ENCODE data around the gene MT1M. TPM values are rescaled to one million over a fixed set of nuclear protein-coding genes. Genes with fewer than 3 reads are reported as not detected.
A peak's percentile ranks its signal among the peaks of the same experiment; 100 is the strongest.

The MT1M gene
- total RNA-seq, 1 experiment from 2014 or later = 0.39 TPM

- Histone ChIP-seq H2AFZ (ENCODE audit: low read depth, low read length, poor library complexity, severe bottlenecking) (peak overlapping the region; percentile 57), H4K20me1 (ENCODE audit: insufficient read depth) (no peaks in the 10 kb centered on the region), H3K9me3 (ENCODE audit: control insufficient read depth in 1 of 2, insufficient read depth in 1 of 2, low read depth in 1 of 2, low read length in 2 of 2) (no peaks in the 10 kb centered on the region), H3K79me2 (ENCODE audit: insufficient read depth, low read length) (no peaks in the 10 kb centered on the region), H3K9ac (ENCODE audit: low read length) (no peak overlapping the region), H3K27me3 (ENCODE audit: insufficient read depth, low read length) (no peaks in the 10 kb centered on the region), H3K4me1 (ENCODE audit: control insufficient read depth in 1 of 2, insufficient read depth in 2 of 2, low read length in 2 of 2) (peaks cover 13 to 32% of the 10 kb centered on the region in 2 experiments; a peak in 3 of 4 replicates), H3K36me3 (ENCODE audit: control insufficient read depth in 1 of 2, insufficient read depth in 2 of 2, low read length in 2 of 2) (no peaks in the 10 kb centered on the region), H3K27ac (ENCODE audit: low read depth, low read length) (no peak overlapping the region), H3K4me3 (replicated peaks in 1 of 2; ENCODE audit: low read depth in 1 of 2, low read length in 2 of 2) (no peak overlapping the region), H3K4me2 (ENCODE audit: low read length) (peak overlapping the region; percentile 51), H3K9me2 (ENCODE audit: insufficient read depth) (no peaks in the 10 kb centered on the region)
- RAD21 ChIA-PET (ENCODE audit: low non-redundant PET in 1 of 2, low total read pairs in 2 of 2, uncharacterized antibody in 2 of 2, unreplicated experiment in 2 of 2) = interaction anchor here in 1 of 2 experiments (0.7 to 0.8 kb wide), 2 partner anchors 53 to 54 kb away, joined by 3 read pairs; partner anchors contain the start of gene MT1E
- POLR2A ChIA-PET = interaction anchor here (0.8 to 1.8 kb wide), 5 partner anchors 25 to 73 kb away, joined by 3 to 6 read pairs (median 4); partner anchors contain the start of genes MT1E and MT2A
- peak; percentile 33; the same call in 1 of the 2 replicates for ATAC-seq
- intact Hi-C loops (cut with micrococcal nuclease) = loop anchor here (5.0 kb wide), 2 partner anchors 53 to 1178 kb away; partner anchors contain the start of gene MT1E
- DNase-seq (ENCODE audit: low read depth, low spot score) = peak; percentile 65
- CTCF ChIA-PET = interaction anchor here (1.4 kb wide), 1 partner anchor 76 kb away, joined by 3 read pairs; no protein-coding TSS in a partner anchor
- no TSS peak for BruUV-seq (replicated peaks)
- no peak for TF ChIP-seq SRF (IDR thresholded peaks at IDR 0.05; ENCODE audit: low read depth)
- peak; percentile 83 for TF ChIP-seq CEBPB (IDR thresholded peaks at IDR 0.05; ENCODE audit: low read depth)
- TF ChIP-seq EGR1 (IDR thresholded peaks at IDR 0.05; ENCODE audit: low read depth) = no peak
- 0 out of 2 replicates have a peak, but pooled peaks have one; percentile 52 for TF ChIP-seq CBX3 (IDR thresholded peaks at IDR 0.05; ENCODE audit: low read depth)
- no peak for TF ChIP-seq EZH2phosphoT487 (IDR thresholded peaks at IDR 0.05; ENCODE audit: borderline replicate concordance)
- TF ChIP-seq POLR2AphosphoS5 (IDR thresholded peaks at IDR 0.05; ENCODE audit: low read depth, low read length) = peak; percentile 60
- TF ChIP-seq SP1 (IDR thresholded peaks at IDR 0.05; ENCODE audit: low read depth) = peak; percentile 76
- TF ChIP-seq JUND (IDR thresholded peaks at IDR 0.05) = peak; percentile 78
- no peak for TF ChIP-seq ZNF274 (IDR thresholded peaks at IDR 0.05; ENCODE audit: low read depth, low read length)
- no peak for TF ChIP-seq ATF3 (IDR thresholded peaks at IDR 0.05)
- TF ChIP-seq REST (IDR thresholded peaks at IDR 0.05; ENCODE audit: low read depth) = no peak
- 0 out of 2 replicates have a peak, but pooled peaks have one; percentile 34 for TF ChIP-seq SIN3A (IDR thresholded peaks at IDR 0.05; ENCODE audit: low read depth)
- TF ChIP-seq MAX (IDR thresholded peaks at IDR 0.05) = peak; percentile 80
- TF ChIP-seq ZFX (IDR thresholded peaks at IDR 0.05) = no peak
- TF ChIP-seq RAD21 (IDR thresholded peaks at IDR 0.05; ENCODE audit: low read depth) = no peak
- no peak for TF ChIP-seq ZBTB33 (IDR thresholded peaks at IDR 0.05; ENCODE audit: extremely low read depth, insufficient replicate concordance, low read length)
- no peak for TF ChIP-seq EZH2 (IDR thresholded peaks at IDR 0.05)
- no peak for TF ChIP-seq TCF7L2 (IDR thresholded peaks at IDR 0.05; ENCODE audit: borderline replicate concordance, extremely low read depth, insufficient read depth, insufficient read length)
- no peak for TF ChIP-seq CTCF (IDR thresholded peaks at IDR 0.05 in 2 of 3, conservative IDR thresholded peaks at IDR 0.05 in 1 of 3; ENCODE audit: borderline replicate concordance in 1 of 3, insufficient read depth in 1 of 3, low read depth in 2 of 3, low read length in 2 of 3)
- TF ChIP-seq YY1 (IDR thresholded peaks at IDR 0.05; ENCODE audit: extremely low read depth, insufficient replicate concordance, low read depth, low read length) = no peak
Measured at GRCh38 chr16:56679818-56680217, 47.4 kb downstream of the MT1M start.
